Measurements from ENCODE around the gene PCBD2. TPM values are rescaled to one million over a fixed set of nuclear protein-coding genes. Genes with fewer than 3 reads are reported as not detected.

PCBD2 gene
- total RNA-seq, 4 donors from 2014 or later, result 16.9 to 21.7 (median 20.8) TPM

- peaks cover 0 to 18% of the 10 kb centered on the region in 2 donors for H3K36me3 ChIP-seq
- TF ChIP-seq POLR2A (IDR thresholded peaks at IDR 0.05) (no peak), CTCF (IDR thresholded peaks at IDR 0.05 in 4 of 5, conservative IDR thresholded peaks at IDR 0.05 in 1 of 5) (no peak)
- no peaks in the 10 kb centered on the region for H3K27me3 ChIP-seq
- H3K4me3 ChIP-seq, result no peak overlapping the region
- intact Hi-C loops (cut with DNase I; ENCODE audit: low total_unique reads) (no loop called here), in situ Hi-C loops (cut with MboI; ENCODE audit: low sequenced_read_pairs in 4 of 4) (loop anchor here in 1 of 4 donors (25.0 kb wide), 1 partner anchor 159 kb away; the partner anchor contains the start of gene DDX46)
- H3K4me1 ChIP-seq, result peaks cover 8 to 12% of the 10 kb centered on the region in 2 donors
- H3K9me3 ChIP-seq, result no peaks in the 10 kb centered on the region
- H3K27ac ChIP-seq, result no peak overlapping the region
- DNase-seq (no peak), ATAC-seq (no peak)
Observed at GRCh38 chr5:134920848-134921575, 16.1 kb downstream of the PCBD2 start.

- no peaks in the 10 kb centered on the region for H3K9me3 ChIP-seq
- no peak for TF ChIP-seq POLR2A (IDR thresholded peaks at IDR 0.05)
- no peak for TF ChIP-seq CTCF (IDR thresholded peaks at IDR 0.05 in 4 of 5, conservative IDR thresholded peaks at IDR 0.05 in 1 of 5)
- DNase-seq (no peak), ATAC-seq (no peak)
- H3K27me3 ChIP-seq, result no peaks in the 10 kb centered on the region
- peaks cover 0 to 6% of the 10 kb centered on the region in 2 donors for H3K36me3 ChIP-seq
- peaks cover 12% of the 10 kb centered on the region in 2 donors for H3K4me1 ChIP-seq
- no peak overlapping the region for H3K4me3 ChIP-seq
- intact Hi-C loops (cut with DNase I; ENCODE audit: low total_unique reads) (no loop called here), in situ Hi-C loops (cut with MboI; ENCODE audit: low sequenced_read_pairs in 4 of 4) (no loop called here)
- H3K27ac ChIP-seq, result no peak overlapping the region
Observed at GRCh38 chr5:134932508-134932907, 27.6 kb downstream of the PCBD2 start.

- H3K27me3 ChIP-seq, result no peaks in the 10 kb centered on the region
- intact Hi-C loops (cut with DNase I; ENCODE audit: low total_unique reads) (no loop called here), in situ Hi-C loops (cut with MboI; ENCODE audit: low sequenced_read_pairs in 4 of 4) (no loop called here)
- DNase-seq, result no peak
- H3K9me3 ChIP-seq, result no peaks in the 10 kb centered on the region
- no peak overlapping the region for H3K4me3 ChIP-seq
- ATAC-seq, result no peak
- H3K36me3 ChIP-seq, result peaks cover 0 to 6% of the 10 kb centered on the region in 2 donors
- H3K27ac ChIP-seq, result no peak overlapping the region
- peaks cover 12 to 16% of the 10 kb centered on the region in 2 donors for H3K4me1 ChIP-seq
- TF ChIP-seq CTCF (IDR thresholded peaks at IDR 0.05 in 4 of 5, conservative IDR thresholded peaks at IDR 0.05 in 1 of 5) (no peak), POLR2A (IDR thresholded peaks at IDR 0.05) (no peak)
Observed at GRCh38 chr5:134934202-134934601, 29.3 kb downstream of the PCBD2 start.

GRCh38 chr5:134935711-134936602 is 31.0 kb downstream of the PCBD2 start:
- H3K27ac ChIP-seq, result no peak overlapping the region
- H3K9me3 ChIP-seq, result no peaks in the 10 kb centered on the region
- intact Hi-C loops (cut with DNase I; ENCODE audit: low total_unique reads) (no loop called here), in situ Hi-C loops (cut with MboI; ENCODE audit: low sequenced_read_pairs in 4 of 4) (no loop called here)
- peaks cover 0 to 6% of the 10 kb centered on the region in 2 donors for H3K36me3 ChIP-seq
- no peak for ATAC-seq
- peaks cover 12 to 16% of the 10 kb centered on the region in 2 donors for H3K4me1 ChIP-seq
- no peaks in the 10 kb centered on the region for H3K27me3 ChIP-seq
- no peak for TF ChIP-seq POLR2A (IDR thresholded peaks at IDR 0.05)
- TF ChIP-seq CTCF (IDR thresholded peaks at IDR 0.05 in 4 of 5, conservative IDR thresholded peaks at IDR 0.05 in 1 of 5), result no peak
- DNase-seq, result no peak
- H3K4me3 ChIP-seq, result no peak overlapping the region
